ENCODE measurements around the gene ERICH2. TPM values are rescaled to one million over a fixed set of nuclear protein-coding genes. Genes with fewer than 3 reads are reported as not detected.

Gene ERICH2
- total RNA-seq, 4 donors from 2014 or later = not detected

GRCh38 chr2:170818752-170819470 lies 48.7 kb downstream of the ERICH2 start:
- TF ChIP-seq POLR2AphosphoS5 (IDR thresholded peaks at IDR 0.05) (no peak), EP300 (IDR thresholded peaks at IDR 0.05) (no peak), CTCF (IDR thresholded peaks at IDR 0.05) (no peak), POLR2A (IDR thresholded peaks at IDR 0.05) (no peak)
- H3K27me3 ChIP-seq = peaks cover 100% of the 10 kb centered on the region
- H3K4me3 ChIP-seq = peak overlapping the region in 1 of 2 donors; percentile 51
- WGBS, 2 donors (ENCODE audit: low coverage in 1 of 2) = 4 to 11% methylated on average over 14 to 27 of the region's 30 CpGs
- H3K9me3 ChIP-seq = no peaks in the 10 kb centered on the region
- ATAC-seq = no peak
- H3K36me3 ChIP-seq = no peaks in the 10 kb centered on the region
- H3K27ac ChIP-seq = no peak overlapping the region
- peaks cover 4 to 94% (median 73%) of the 10 kb centered on the region in 3 donors for H3K4me1 ChIP-seq

GRCh38 chr2:170819680-170820664 lies 49.8 kb downstream of the ERICH2 start:
- TF ChIP-seq POLR2AphosphoS5 (IDR thresholded peaks at IDR 0.05) (no peak), EP300 (IDR thresholded peaks at IDR 0.05) (no peak), CTCF (IDR thresholded peaks at IDR 0.05) (no peak), POLR2A (IDR thresholded peaks at IDR 0.05) (no peak)
- Histone ChIP-seq H3K27me3 (peaks cover 100% of the 10 kb centered on the region), H3K36me3 (no peaks in the 10 kb centered on the region), H3K9me3 (no peaks in the 10 kb centered on the region), H3K4me1 (peaks cover 4 to 89% (median 73%) of the 10 kb centered on the region in 3 donors), H3K27ac (no peak overlapping the region), H3K4me3 (peak overlapping the region in 1 of 2 donors; percentile 19)
- ATAC-seq = no peak
- 5 to 21% methylated on average over 5 to 13 of the region's 45 CpGs for WGBS, 2 donors (ENCODE audit: low coverage in 1 of 2)

- TF ChIP-seq POLR2A (IDR thresholded peaks at IDR 0.05) (no peak), CTCF (IDR thresholded peaks at IDR 0.05) (no peak), EP300 (IDR thresholded peaks at IDR 0.05) (no peak), POLR2AphosphoS5 (IDR thresholded peaks at IDR 0.05) (no peak)
- 13 to 14% methylated on average over 12 to 16 of the region's 18 CpGs for WGBS, 2 donors (ENCODE audit: low coverage in 1 of 2)
- H3K9me3 ChIP-seq = no peaks in the 10 kb centered on the region
- H3K27ac ChIP-seq = no peak overlapping the region
- H3K27me3 ChIP-seq = peaks cover 100% of the 10 kb centered on the region
- H3K36me3 ChIP-seq = no peaks in the 10 kb centered on the region
- peak overlapping the region in 1 of 2 donors; percentile 19 for H3K4me3 ChIP-seq
- peaks cover 4 to 79% (median 67%) of the 10 kb centered on the region in 3 donors for H3K4me1 ChIP-seq
- no peak for ATAC-seq
These were observed 50.8 kb downstream of the ERICH2 start for GRCh38 chr2:170820757-170821530.

- Histone ChIP-seq H3K27me3 (peaks cover 100% of the 10 kb centered on the region), H3K36me3 (no peaks in the 10 kb centered on the region), H3K4me1 (peaks cover 4 to 71% (median 59%) of the 10 kb centered on the region in 3 donors), H3K4me3 (peak overlapping the region in 1 of 2 donors; percentile 19), H3K27ac (no peak overlapping the region), H3K9me3 (no peaks in the 10 kb centered on the region)
- ATAC-seq = no peak
- TF ChIP-seq POLR2AphosphoS5 (IDR thresholded peaks at IDR 0.05) = no peak
- no peak for TF ChIP-seq POLR2A (IDR thresholded peaks at IDR 0.05)
- no peak for TF ChIP-seq CTCF (IDR thresholded peaks at IDR 0.05)
- TF ChIP-seq EP300 (IDR thresholded peaks at IDR 0.05) = no peak
- WGBS, 2 donors (ENCODE audit: low coverage in 1 of 2) = 2 to 11% methylated on average over 5 to 10 of the region's 40 CpGs
These were observed 51.5 kb downstream of the ERICH2 start for GRCh38 chr2:170821531-170822289.
